Motor neuron (in vitro differentiated cells): ENCODE measurements around the gene FMNL3. TPM values are rescaled to one million over a fixed set of nuclear protein-coding genes. Genes with fewer than 3 reads are reported as not detected.
A peak's percentile ranks its signal among the peaks of the same experiment; 100 is the strongest.
"Not testable (repeated sequence)": the region's sequence is repeated elsewhere in the genome, so short reads cannot be mapped to it uniquely, and the experiment has no call there.

Experiments
- ATAC-seq, 8 experiments: fragments of 200-7000 bp; cut with Tn5 transposase; replicated peaks in 6 of 8; 2 replicates each; pipeline ENCODE4 v1.8.0; 2021; ENCODE audit warnings: mild to moderate bottlenecking in 8 of 8, moderate library complexity in 8 of 8
- H3K27ac ChIP-seq, 2 donors: fragments of 250-450 bp; sonication (Bioruptor Pico); 2 replicates each; pipeline ENCODE4 v1.9.0; 2021; ENCODE audit warnings: antibody characterized with exemption in 2 of 2, mild to moderate bottlenecking in 2 of 2, moderate library complexity in 1 of 2
- H3K4me1 ChIP-seq, 2 donors: fragments of 250-450 bp; sonication (Bioruptor Pico); replicated peaks in 1 of 2; 2 replicates each; pipeline ENCODE4 v1.6.1; 2021; ENCODE audit warnings: antibody characterized with exemption in 2 of 2, mild to moderate bottlenecking in 2 of 2, moderate library complexity in 1 of 2
- H3K4me3 ChIP-seq, 5 donors: fragments of 250-450 bp; sonication (Bioruptor Pico); 2 replicates each; pipeline ENCODE4 v1.9.0; 2021; ENCODE audit warnings: antibody characterized with exemption in 5 of 5, mild to moderate bottlenecking in 5 of 5, moderate library complexity in 4 of 5
- whole genome bisulfite sequencing, 10 experiments: fragments of 450-650 bp; shearing (Covaris generic); methylation state at CpG; one replicate each; pipeline ENCODE4 v1.0.0; 2022; 5-methylcytosine and 5-hydroxymethylcytosine counted together
- in situ Hi-C, 9 experiments: fragments of 400-800 bp; cut with MboI; loops; one replicate each; pipeline ENCODE4 v1.15.0; 2021; ENCODE audit warnings: low sequenced_read_pairs in 9 of 9, low pct_unique_long_range_greater_than_20kb in 2 of 9; ENCODE audit not compliant: unreplicated experiment in 9 of 9
- total RNA-seq, 8 experiments: library from RNA; unstranded; fragments of 300-600 nt; gene quantifications; 2 replicates each; pipeline versions ENCODE4 v1.2.3 to v1.2.4, GENCODE V29; 2022

Gene FMNL3
- total RNA-seq, 8 experiments from 2014 or later = 3.1 to 9.0 (median 5.1) TPM

DNA sequence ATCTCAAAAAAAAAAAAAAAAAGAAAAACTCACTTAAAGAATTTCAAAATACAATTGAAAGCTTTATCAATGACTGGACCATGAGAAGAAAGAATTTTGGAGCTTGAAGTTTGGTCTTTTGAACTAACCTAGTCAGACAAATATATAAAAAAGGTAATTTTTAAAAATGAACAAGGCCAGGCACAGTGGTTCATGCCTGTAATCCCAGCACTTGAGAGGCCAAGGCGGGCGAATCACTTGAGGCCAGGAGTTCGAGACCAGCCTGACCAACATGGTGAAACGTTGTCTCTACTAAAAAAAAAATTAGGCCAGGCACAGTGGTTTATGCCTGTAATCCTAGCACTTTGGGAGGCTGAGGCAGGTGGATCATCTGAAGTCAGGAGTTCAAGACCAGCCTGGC, 96.4 kb downstream of the FMNL3 start:
- not testable (repeated sequence) for ATAC-seq, H3K4me3 ChIP-seq
- WGBS, 10 experiments = 69 to 100% (median 94%) methylated on average over 2 to 4 of the region's 4 CpGs; no CpG with 5 or more reads in 2 of the 10 experiments

DNA sequence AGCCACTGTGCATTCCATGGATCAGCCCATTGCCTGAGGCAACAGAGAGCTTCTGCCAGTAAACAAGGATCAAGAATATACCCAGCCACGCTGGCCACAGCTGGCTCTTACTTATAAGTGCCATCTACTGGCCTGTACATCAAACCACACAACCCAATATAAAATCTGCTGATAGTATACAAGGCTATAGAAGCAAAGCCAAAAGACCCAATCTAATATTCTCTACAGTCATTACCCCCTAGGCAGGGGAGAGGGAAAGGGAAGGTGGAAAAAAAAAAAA, 97.4 kb downstream of the FMNL3 start:
- Histone ChIP-seq H3K4me1 (no peaks in the 10 kb centered on the region), H3K4me3 (no peak overlapping the region), H3K27ac (no peak overlapping the region)
- in situ Hi-C loops = no loop called here
- ATAC-seq = peak in 3 of 8 experiments; percentile 94 to 97 (median 95)
- 33 to 71% (median 57%) methylated on average over 1 of the region's 1 CpG; no CpG with 5 or more reads in 7 of the 10 experiments for WGBS, 10 experiments

More for the DNA sequence above, 96.4 kb downstream of the FMNL3 start:
- in situ Hi-C loops, H3K27ac ChIP-seq, H3K4me1 ChIP-seq: not testable (repeated sequence)

DNA sequence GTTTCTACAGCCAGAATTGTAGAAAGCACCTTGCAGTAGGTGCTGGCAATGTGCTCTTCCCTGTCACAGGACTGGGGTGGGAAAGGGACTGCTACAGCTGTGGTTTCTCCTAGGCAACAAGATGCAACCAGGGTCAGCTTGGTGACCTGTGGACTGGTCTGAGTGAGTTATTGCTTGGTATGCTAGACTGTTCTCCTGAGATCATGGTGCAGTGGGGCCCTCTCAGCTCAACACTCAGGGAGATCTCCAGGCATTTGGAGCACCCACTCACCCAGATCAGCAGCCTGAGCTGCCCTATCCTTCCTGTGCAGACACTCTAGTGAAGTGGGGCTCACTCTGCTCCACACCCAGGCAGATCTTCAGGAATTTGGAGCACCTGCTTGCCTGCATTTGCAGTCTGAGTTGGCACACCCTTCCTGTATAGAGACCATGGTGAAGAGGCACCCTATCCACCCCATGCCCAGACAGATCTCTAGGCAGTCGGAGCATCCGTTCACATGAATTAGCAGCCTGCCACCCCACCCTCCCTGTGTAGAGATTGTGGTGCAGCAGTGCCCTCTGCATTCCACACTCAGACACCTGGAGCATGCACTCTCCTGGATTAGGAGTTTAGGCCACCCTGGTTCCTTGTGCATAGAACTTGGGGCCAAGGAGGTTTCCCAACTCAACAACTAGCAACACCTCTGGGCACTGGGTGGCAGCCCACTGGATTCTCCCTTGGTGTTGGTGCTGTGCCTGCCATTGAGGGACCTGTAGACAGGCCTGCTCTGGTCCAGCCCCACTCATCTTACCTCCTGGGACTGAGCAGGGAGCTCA, 97.9 kb downstream of the FMNL3 start:
- no CpG with 5 or more reads among the region's 2 CpGs for WGBS, 10 experiments
- peak in 4 of 8 experiments; percentile 15 to 63 (median 45) for ATAC-seq
- no peak overlapping the region for H3K27ac ChIP-seq

DNA sequence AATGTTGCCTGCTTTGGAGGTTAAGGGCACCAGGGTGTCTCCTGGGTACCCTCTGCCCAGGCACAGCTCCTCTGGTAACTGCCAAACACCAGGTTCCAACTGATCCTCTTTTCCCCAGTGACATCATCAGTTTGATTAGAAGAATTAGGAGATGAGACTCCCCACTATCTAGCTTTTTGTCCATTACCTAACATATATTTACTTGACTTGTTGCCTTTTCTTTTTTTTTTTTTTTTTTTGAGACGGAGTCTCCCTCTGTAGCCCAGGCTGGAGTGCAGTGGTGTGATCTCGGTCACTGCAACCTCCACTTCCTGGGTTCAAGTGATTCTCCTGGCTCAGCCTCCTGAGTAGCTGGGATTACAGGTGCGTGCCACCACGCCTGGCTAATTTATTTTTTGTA, 101.7 kb downstream of the FMNL3 start, which contains the start of gene FAM186B:
Gene FAM186B (minus strand): TSS at position 101 of the 400 bp plus-strand sequence. CDS start 162 bp downstream, outside the sequence.
- WGBS, 10 experiments = 79 to 100% (median 90%) methylated on average over 1 to 3 of the region's 4 CpGs; no CpG with 5 or more reads in 2 of the 10 experiments
- in situ Hi-C loops, H3K27ac ChIP-seq, ATAC-seq, H3K4me1 ChIP-seq, H3K4me3 ChIP-seq: not testable (repeated sequence)

More for the DNA sequence above, 97.9 kb downstream of the FMNL3 start:
- H3K4me1 ChIP-seq = no peaks in the 10 kb centered on the region
- in situ Hi-C loops = no loop called here
- H3K4me3 ChIP-seq = no peak overlapping the region

DNA sequence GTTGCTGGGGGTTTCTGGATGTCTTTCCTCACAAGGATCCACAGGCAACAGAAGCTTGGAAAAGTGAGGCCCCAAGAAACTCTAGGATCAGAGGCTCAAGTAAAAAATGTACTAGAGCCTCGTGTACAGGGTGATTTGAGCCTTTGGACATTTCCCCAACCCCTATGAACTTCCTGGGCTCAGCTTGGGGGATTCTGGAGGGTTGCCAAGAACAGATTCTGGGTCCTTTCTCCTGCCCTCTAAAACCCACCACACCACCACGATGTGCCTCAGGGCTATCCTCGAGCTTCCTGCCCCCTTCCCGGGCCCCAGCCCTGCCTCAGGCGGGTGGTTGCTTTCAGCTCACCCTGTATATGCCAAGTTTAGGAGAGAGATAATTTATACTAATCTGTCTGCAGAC, 102.3 kb downstream of the FMNL3 start:
- H3K4me1 ChIP-seq = no peaks in the 10 kb centered on the region
- in situ Hi-C loops = no loop called here
- H3K4me3 ChIP-seq = no peak overlapping the region
- H3K27ac ChIP-seq = no peak overlapping the region
- WGBS, 10 experiments = 44 to 66% (median 60%) methylated on average over 1 to 5 of the region's 5 CpGs; no CpG with 5 or more reads in 7 of the 10 experiments
- no peak for ATAC-seq

DNA sequence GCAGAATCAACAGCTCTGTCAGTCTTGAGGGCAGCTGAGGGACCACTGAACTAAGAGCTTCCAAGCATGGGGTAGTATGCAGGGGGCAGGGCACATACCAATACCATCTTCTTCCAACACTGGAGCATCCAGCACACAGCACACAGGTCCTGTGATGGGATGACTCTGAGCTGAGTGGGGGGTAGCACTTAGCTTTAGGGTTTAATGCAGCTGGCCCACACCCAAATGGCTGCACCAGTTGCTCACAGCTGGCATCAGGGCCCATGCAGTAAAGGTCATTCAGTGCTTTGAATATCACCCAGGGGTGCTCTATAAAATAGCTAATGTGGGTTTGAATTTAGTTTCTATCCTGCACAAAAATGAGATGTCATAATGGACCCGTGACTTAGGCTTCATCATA, 103.5 kb downstream of the FMNL3 start:
- in situ Hi-C loops = no loop called here
- H3K27ac ChIP-seq = no peak overlapping the region
- H3K4me1 ChIP-seq = no peaks in the 10 kb centered on the region
- 86 to 100% (median 100%) methylated on average over 1 of the region's 1 CpG; no CpG with 5 or more reads in 6 of the 10 experiments for WGBS, 10 experiments
- no peak for ATAC-seq
- no peak overlapping the region for H3K4me3 ChIP-seq

DNA sequence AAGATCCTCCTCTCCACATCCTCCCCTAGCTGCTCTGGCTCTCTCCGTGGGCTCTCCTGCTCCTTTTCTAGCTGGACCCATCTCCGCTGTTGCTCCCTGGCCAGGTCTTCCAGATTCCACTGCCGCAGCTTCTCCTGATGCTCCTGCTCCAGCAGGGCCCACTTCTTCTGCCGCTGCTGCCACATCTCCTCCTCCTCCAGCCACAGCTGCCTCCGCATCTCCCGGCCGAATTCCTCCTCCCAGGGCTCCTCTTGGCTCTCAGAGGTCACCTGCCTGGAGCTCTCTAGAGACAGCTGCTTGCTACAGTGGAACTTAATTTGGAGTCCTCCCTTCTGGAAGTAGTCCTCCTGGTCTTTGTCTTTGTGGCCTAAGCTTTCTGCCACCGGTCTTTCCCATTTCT, 107.2 kb downstream of the FMNL3 start:
- in situ Hi-C loops = no loop called here
- H3K4me1 ChIP-seq = no peaks in the 10 kb centered on the region
- WGBS, 10 experiments = 60 to 100% (median 96%) methylated on average over 1 to 5 of the region's 8 CpGs; no CpG with 5 or more reads in 5 of the 10 experiments

DNA sequence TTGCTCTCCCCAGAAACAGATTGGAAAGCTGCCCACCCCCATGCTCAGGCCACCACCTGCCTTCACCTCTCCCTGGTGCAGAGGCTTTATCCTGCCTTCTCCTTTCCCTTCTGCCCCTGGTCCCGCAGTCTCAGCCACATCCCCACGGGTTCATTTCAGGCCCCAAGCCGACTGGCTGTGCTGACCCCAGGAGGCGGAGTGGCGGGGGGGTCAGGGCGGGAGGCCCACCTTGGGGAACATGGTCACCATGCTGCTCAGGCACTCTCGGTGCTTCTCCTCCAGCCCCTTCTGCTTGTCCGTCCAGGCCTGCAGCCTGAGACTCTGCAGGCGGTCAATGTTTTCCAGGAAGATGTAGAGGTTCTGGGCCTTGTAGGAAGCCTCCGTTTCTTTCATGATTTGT, 108.7 kb downstream of the FMNL3 start:
- no peak for ATAC-seq
- in situ Hi-C loops = no loop called here

More for the DNA sequence above, 107.2 kb downstream of the FMNL3 start:
- no peak overlapping the region for H3K27ac ChIP-seq
- H3K4me3 ChIP-seq = no peak overlapping the region
- no peak for ATAC-seq

DNA sequence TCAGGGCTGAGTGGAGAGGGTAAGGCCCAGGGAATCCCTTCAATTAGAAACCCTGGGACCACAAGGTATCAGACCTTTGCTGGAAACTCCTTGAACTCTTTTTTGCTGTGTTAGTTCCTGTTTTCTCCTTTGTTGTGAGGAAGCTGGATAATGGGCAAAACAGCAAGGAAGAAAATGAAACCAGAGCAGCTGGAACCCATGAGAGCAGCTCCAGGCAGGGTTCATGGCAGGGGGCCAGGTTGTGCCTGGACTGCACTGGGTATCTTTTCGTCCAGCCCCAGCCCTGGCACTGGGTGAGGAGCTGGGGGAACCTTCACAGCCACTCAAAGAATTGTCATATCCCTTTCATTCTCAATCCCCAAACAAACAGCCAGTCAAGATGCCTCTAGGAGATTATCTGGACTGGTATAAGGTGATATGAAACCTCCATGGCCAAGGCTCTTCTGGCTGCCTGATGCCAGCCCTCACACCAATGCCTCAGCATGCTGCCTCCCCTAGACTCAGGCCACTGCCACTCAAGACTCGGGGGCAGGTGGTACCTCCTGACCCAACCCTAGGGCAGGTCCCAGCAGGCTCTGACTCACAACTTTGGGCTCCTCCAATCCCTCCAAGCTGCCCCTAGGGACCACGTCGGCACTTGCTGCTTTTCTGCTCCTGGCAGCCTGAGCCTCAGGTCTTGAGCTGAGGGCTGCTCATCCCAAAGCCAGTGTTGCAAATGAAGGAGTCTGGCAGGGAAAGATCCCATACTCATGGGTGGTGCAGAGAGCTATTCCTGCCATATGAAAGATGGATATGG, 118.3 kb downstream of the FMNL3 start:
- WGBS, 10 experiments = 60 to 100% (median 83%) methylated on average over 1 to 3 of the region's 4 CpGs; no CpG with 5 or more reads in 5 of the 10 experiments
- peak in 2 of 8 experiments; percentile 32 to 51 for ATAC-seq
- H3K27ac ChIP-seq = no peak overlapping the region
- no peak overlapping the region for H3K4me3 ChIP-seq
- no peaks in the 10 kb centered on the region for H3K4me1 ChIP-seq
- in situ Hi-C loops = no loop called here

More for the DNA sequence above, 108.7 kb downstream of the FMNL3 start:
- H3K27ac ChIP-seq = no peak overlapping the region
- WGBS, 10 experiments = 60 to 88% (median 78%) methylated on average over 1 to 6 of the region's 10 CpGs; no CpG with 5 or more reads in 5 of the 10 experiments
- H3K4me3 ChIP-seq = no peak overlapping the region
- H3K4me1 ChIP-seq = no peaks in the 10 kb centered on the region

DNA sequence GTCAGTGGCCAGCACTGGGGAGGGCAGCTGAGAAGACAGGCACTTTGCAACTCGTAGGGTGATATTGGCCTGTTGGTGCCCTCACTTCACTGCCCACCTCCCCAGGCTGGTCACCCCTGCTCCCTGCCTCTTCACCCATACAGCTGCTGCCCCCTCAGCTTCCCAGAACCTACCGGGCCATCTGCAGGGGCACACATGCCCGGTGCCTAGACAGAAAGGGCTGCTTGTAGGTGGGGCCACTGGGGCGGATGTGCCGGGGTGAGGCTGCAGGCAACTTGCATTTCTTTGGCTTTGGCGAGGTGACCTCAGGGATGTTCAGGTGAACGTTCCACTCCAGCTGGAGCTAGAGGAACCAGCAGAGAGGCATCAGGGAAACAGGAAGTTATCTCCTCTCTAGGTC, 118.9 kb downstream of the FMNL3 start:
- no peak overlapping the region for H3K4me3 ChIP-seq
- WGBS, 10 experiments = 63 to 92% (median 85%) methylated on average over 1 to 4 of the region's 7 CpGs; no CpG with 5 or more reads in 7 of the 10 experiments
- no peak overlapping the region for H3K27ac ChIP-seq
- in situ Hi-C loops = no loop called here
- ATAC-seq = no peak
- no peaks in the 10 kb centered on the region for H3K4me1 ChIP-seq

DNA sequence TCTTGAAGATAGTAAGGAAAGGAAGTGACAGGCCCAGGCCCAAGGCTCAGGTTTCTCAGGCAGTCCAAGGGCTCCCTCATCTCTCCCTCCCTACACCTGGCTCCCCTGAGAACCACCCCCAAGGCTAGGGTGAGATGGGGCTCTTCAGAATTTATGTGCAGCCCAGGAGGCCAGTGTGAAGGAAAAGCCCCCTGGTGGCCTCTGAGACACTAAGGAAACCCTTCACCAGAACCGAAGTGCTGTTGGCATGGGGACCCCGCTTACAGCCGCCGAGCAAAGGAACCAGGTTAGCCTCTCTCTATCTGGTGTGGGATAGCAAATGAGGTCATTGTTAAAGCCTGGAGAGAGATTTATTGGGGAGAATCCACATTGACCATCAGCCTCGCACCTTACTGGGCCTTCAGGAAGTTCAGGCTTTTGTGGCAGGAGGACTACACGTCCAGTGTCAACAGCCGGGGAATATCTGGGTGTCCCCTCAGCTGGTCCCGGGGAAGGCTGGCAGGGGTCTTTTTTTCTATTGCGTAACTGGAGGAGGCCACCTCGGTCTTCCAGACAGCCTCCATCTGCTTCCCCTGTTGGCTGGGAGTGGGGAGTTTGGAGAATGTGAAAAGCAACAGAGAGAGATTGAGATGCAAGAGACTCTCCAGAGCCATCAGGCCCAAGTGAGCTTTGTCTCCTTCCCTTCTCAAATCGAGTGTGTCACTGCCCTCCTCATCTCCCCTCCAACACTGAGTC, 119.9 kb downstream of the FMNL3 start:
- in situ Hi-C loops = no loop called here
- Histone ChIP-seq H3K4me1 (no peaks in the 10 kb centered on the region), H3K27ac (no peak overlapping the region), H3K4me3 (no peak overlapping the region)
- no peak for ATAC-seq
- WGBS, 10 experiments = 40 to 96% (median 82%) methylated on average over 1 to 7 of the region's 11 CpGs; no CpG with 5 or more reads in 3 of the 10 experiments
